Measurements from ENCODE around the gene STYXL1.

STYXL1 gene

DNA sequence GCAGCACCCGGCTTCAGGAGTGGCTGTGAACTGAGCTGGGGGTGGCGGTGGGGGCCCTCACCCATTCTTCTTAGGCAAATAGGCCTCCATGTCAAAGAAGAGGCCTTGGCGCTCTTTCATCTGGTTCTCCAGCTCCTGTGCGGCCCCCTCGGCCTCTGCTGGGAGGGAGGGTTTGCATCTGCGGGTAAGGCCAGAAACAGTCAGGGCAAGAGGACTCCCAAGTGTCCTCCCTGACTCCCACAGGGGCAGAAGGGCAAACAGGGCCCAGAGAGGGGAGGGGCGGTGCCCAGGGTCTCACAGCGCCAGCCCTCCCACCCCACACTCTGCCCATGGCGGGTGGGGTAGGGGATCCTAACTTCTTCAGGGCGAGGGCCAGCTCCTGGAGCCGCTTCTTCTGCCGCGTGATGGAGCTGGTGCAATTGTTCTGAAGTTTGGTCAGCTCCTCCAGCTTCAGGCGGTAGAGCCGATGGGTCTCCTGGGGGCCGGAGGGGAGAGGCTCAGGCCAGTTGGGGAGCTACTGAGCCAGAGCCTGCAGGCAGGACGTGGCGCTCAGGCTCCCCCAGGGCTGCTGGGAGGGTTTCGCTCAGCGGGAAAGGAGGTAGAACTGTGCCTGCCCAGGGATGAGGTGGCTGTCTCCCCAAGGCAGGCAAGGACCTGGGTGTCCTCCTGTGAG, 55.6 kb downstream of the STYXL1 start:
- H3K4me3 ChIP-seq (ENCODE audit: low read depth, low read length), result no peak overlapping the region
- TF ChIP-seq, protein P1, sequence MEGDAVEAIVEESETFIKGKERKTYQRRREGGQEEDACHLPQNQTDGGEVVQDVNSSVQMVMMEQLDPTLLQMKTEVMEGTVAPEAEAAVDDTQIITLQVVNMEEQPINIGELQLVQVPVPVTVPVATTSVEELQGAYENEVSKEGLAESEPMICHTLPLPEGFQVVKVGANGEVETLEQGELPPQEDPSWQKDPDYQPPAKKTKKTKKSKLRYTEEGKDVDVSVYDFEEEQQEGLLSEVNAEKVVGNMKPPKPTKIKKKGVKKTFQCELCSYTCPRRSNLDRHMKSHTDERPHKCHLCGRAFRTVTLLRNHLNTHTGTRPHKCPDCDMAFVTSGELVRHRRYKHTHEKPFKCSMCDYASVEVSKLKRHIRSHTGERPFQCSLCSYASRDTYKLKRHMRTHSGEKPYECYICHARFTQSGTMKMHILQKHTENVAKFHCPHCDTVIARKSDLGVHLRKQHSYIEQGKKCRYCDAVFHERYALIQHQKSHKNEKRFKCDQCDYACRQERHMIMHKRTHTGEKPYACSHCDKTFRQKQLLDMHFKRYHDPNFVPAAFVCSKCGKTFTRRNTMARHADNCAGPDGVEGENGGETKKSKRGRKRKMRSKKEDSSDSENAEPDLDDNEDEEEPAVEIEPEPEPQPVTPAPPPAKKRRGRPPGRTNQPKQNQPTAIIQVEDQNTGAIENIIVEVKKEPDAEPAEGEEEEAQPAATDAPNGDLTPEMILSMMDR (IDR thresholded peaks at IDR 0.05; ENCODE audit: control insufficient read depth, extremely low read depth, insufficient read depth), result no peak
- no peak for DNase-seq (ENCODE audit: low read depth)

DNA sequence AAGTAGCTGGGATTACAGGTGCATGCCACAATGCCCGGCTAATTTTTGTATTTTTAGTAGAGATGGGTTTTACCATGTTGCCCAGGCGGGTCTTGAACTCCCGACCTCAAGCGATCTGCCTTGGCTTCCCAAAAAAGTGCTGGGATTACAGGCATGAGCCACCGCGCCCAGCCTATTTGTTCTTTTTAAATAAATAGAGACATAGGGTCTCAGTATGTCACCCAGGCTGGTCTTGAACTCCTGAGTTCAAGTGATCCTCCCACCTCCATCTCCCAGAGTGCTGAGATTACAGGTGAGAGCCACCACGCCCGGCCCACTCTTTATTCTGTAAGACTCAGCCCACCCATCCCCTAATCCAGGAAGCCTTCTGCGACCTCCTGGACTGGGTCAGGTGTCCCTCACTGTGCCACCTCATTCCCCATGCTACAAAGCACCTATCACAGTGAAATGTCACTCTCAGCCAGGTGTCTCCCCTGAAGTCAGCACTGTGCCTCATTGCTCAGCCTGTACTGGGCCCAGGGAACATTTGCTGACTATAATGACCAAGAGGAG, 56.2 kb downstream of the STYXL1 start:
- DNase-seq (ENCODE audit: low read depth), result no peak
- TF ChIP-seq, protein P1 (IDR thresholded peaks at IDR 0.05; ENCODE audit: control insufficient read depth, extremely low read depth, insufficient read depth), result no peak
- no peak overlapping the region for H3K4me3 ChIP-seq (ENCODE audit: low read depth, low read length)

DNA sequence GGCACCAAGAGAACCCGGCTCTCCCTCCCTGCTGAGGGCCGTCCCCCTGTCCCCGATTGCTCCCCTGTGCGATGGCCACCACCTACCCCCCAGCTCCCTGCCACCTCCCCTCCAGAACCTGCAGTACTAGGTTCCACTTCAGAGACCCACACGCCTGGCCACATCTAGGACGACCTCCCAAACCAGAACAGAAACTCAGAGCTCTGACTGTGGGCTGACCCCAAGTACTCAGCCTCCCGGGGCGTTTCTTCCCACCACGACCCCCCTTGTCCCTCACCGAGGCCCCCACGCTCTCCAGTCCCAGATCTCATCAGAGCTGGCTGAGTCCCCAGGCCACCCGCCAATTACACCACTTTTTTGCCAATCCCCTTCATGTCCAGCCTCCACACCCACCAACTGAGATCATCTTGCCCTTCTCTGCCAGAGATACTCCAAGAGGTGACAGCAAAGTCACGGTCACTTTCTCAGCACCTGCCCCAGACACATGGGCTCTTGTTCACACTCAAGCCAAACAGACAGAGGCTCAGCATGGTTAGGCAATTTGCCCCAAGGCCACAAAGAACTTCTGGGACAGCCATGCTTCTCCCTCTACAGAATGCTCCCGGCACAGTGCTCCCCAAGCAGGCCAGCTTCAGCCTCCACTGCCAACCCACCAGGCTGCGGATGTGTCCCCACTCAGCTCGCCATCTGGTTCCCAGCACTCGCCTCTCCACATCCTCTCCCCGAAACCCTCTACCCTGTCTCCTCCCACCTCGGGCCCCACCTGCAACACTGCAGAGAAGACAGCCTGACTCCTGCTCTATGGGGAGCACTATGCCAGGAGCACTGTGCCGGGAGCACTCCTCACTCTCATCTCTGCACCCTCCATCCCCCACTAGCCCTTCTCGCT, 58.1 kb downstream of the STYXL1 start:
- no peak overlapping the region for H3K4me3 ChIP-seq (ENCODE audit: low read depth, low read length)
- DNase-seq (ENCODE audit: low read depth), result no peak
- TF ChIP-seq, protein P1 (IDR thresholded peaks at IDR 0.05; ENCODE audit: control insufficient read depth, extremely low read depth, insufficient read depth), result no peak

DNA sequence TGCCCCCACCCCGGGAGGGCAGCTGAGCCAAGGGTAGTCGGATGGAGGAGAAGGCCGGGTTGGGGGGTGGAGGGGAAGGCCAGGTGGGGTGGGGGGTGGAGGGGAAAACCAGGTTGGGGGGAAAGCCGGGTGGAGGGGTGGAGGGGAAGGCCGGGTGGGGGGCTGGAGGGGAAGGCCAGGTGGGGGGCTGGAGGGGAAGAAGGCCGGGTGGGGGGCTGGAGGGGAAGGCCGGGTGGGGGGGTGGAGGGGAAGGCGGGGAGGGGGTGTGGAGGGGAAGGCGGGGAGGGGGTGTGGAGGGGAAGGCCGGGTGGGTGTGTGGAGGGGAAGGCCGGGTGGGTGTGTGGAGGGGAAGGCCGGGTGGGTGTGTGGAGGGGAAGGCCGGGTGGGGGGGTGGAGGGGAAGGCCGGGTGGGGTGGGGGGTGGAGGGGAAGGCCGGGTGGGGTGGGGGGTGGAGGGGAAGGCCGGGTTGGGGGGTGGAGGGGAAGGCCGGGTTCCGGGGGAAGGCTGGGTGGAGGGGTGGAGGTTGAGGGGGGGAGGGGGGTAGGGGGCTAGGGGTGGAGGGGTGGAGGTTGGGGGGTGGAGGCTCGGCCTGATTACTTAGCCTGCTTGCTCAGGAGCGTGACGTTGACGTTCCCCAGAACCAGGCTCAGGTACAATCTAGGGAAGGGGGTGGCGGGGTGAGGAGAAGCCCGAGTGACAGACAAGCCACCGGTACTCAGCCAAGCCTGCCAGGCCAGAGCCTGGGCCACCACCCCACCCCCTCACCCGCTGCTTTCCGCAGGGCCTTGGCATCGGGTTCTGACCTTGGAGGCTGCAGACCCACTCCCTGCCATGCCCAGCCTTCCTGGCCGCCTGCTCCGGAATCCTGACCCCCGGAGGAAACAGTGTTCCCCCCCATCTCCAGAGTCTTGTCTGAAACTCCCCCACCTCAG, 59.0 kb downstream of the STYXL1 start:
- DNase-seq (ENCODE audit: low read depth), result no peak
- H3K4me3 ChIP-seq (ENCODE audit: low read depth, low read length), result no peak overlapping the region
- TF ChIP-seq, protein P1 (IDR thresholded peaks at IDR 0.05; ENCODE audit: control insufficient read depth, extremely low read depth, insufficient read depth), result no peak

DNA sequence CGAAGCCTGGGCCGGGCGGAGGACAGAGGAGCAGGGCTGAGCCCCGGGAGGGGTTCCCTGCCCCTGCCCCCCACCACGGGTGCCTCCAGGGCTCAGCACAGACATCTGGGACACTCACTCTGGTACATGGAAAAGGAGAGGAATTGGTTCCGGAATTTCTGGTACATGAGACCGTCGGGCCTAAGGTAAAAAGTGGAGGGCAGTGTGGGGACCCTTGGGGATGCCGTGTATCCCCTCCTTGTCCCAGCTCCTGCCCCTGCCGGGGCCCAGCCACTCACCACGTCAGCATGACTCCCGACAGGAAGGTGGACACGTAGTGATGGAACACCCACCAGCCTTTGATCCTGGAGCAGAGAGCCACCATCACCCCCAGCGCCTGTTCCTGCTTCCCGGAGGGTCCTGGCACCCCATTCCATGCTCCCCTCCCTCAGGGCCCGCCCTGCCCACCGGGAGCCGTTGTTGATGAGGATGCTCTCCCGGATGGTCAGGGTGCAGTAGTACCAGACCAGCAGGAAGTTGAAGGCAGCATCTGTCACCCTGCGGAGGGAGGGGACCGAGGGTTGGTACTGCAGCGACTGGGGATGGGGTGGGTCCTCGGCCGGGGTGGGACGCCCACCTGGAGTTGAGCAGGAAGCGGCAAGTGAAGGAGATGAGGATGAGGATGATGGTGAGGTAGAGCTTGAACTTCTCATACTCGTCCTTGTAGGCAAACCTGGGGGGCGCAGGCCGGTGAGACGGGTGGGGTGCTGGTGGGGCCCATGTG, 59.8 kb downstream of the STYXL1 start:
- DNase-seq (ENCODE audit: low read depth), result no peak
- H3K4me3 ChIP-seq (ENCODE audit: low read depth, low read length), result no peak overlapping the region
- TF ChIP-seq, protein P1 (IDR thresholded peaks at IDR 0.05; ENCODE audit: control insufficient read depth, extremely low read depth, insufficient read depth), result no peak

All from LNCaP clone FGC (cell line).